ENCODE measurements around the gene RAB35. TPM values are rescaled to one million over a fixed set of nuclear protein-coding genes. Genes with fewer than 3 reads are reported as not detected.

RAB35 gene
- total RNA-seq, 1 donor from 2014 or later = 47.1 TPM

- no peak for DNase-seq (ENCODE audit: extremely low read depth, low read depth, low spot score)
Measured at GRCh38 chr12:120109570-120110267, 6.8 kb downstream of the RAB35 start.

GRCh38 chr12:120106151-120106550, 10.4 kb downstream of the RAB35 start:
- no peak for DNase-seq (ENCODE audit: extremely low read depth, low read depth, low spot score)

DNA sequence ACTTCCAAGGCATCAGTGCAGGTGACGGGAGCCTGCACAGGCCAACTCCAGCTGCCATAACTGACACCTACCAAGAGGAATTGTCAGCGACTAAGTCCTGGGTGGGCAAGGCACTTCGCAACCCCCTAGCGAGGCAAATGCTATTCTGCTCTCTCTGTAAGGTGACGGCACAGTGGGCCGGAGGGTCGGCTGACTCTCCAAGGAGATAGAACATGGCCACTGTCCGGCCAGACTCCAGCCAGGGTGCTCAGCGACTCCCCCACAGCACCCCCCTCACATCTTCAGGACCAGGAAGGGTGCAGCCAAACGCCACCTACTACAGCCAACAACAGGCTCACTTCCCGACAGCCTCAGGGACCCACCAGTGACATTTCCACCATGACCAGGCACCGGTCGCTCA, 13.2 kb downstream of the RAB35 start:
- DNase-seq (ENCODE audit: extremely low read depth, low read depth, low spot score) = no peak

- DNase-seq (ENCODE audit: extremely low read depth, low read depth, low spot score) = no peak
Measured at GRCh38 chr12:120103044-120103338, 13.6 kb downstream of the RAB35 start.

DNA sequence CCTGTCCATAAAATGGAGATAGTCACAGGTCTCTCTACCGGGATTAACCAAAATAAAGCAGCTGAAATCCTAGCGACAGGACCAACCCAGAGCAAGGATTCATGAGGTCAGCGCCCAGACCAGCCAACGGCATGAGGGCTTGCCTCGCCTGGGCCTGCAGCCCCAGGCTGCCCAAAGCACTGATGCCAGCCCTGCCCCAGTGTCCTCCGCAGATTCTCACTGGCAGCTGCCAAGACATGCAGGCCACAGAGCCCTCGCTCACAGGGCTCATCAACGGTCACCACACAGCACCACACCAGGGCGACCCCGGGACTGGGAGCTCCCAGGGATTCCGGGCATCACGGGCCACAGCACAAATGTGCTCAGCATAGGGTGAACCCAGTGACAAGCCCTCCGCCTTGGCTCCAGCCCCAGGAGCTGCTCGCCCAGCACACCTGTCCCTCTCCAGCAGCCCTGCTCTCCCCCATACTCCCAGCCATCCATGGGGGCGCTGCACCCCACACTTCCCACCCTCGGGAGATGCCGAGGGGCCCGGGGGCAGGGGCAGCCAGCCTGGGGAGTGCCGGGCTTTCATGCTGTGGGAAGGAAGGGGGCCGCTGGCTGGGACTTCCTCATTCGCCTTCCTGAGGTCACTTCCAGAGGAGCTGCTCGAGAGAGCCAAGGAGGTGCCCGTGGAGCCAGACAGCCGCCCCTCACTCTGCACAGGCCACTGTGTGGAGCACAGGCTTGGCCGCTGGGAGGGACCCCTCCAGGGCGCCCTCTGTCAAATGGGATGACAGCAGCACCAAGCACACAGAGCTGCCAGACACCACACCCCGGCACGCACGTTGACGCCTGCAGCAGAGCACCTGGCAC, 14.1 kb downstream of the RAB35 start:
- DNase-seq (ENCODE audit: extremely low read depth, low read depth, low spot score) = no peak

DNA sequence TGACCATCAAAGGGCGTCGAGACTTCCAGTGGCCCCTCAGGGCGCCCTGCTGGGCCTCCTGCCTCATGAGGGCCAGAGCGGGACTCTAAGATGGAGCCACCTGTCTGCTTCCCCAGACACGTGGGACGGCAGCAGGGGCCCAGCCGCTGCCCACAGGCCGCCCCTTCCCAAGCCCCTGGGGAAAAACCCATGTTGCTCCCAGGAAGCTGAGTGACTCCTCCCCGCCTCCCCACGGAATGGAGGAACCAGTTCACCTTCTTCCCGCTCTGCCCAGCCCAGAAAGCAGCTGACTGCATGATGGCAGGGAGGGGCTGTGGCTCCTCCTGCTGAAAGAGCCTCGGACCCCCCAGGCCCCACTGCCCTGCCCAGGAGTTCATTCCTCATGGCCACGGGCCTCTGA, 14.9 kb downstream of the RAB35 start:
- no peak for DNase-seq (ENCODE audit: extremely low read depth, low read depth, low spot score)

- DNase-seq (ENCODE audit: extremely low read depth, low read depth, low spot score) = no peak
Measured at GRCh38 chr12:120101182-120101581, 15.4 kb downstream of the RAB35 start.

DNA sequence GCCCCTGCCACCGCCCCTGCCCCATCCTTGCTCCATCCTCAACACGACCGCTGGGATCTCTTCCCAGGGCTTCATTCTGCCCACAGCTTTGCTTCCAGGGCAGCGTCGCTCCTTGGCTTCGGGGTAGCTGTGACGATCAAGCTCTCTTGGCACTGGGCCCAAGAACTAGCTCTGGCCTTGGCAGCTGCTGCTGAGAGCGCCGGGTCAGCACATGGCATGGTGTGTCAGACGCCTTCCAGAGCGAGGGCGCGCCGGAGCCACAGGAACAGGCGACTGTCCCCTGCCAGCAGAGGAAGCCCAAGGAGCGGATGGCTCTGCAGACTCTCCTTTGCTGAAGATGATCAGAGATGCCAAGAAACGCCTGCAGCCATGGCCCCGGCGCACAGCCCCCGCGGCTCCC, 15.9 kb downstream of the RAB35 start:
- no peak for DNase-seq (ENCODE audit: extremely low read depth, low read depth, low spot score)

DNA sequence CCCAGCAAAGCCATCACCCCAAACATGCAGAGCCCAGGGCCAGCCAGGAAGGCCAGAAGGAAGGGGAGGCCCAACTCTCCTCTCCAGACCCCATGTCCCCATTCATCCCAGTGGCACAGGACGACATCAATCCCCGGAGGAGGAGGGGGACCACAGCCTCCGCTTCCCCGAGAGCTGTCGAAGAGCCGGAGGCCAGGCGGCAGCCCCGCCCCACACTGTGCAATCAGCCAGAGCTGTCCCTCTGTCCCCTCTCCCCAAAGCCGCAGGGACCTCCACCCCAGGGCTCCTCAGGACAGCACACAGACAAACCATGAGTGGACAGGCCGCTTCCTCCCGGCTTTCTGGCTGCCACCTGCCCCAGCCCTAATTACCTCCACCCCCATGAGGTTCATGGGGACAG, 16.8 kb downstream of the RAB35 start:
- DNase-seq (ENCODE audit: extremely low read depth, low read depth, low spot score) = no peak

GRCh38 chr12:120098756-120099470, 17.6 kb downstream of the RAB35 start:
- no peak for DNase-seq (ENCODE audit: extremely low read depth, low read depth, low spot score)

DNA sequence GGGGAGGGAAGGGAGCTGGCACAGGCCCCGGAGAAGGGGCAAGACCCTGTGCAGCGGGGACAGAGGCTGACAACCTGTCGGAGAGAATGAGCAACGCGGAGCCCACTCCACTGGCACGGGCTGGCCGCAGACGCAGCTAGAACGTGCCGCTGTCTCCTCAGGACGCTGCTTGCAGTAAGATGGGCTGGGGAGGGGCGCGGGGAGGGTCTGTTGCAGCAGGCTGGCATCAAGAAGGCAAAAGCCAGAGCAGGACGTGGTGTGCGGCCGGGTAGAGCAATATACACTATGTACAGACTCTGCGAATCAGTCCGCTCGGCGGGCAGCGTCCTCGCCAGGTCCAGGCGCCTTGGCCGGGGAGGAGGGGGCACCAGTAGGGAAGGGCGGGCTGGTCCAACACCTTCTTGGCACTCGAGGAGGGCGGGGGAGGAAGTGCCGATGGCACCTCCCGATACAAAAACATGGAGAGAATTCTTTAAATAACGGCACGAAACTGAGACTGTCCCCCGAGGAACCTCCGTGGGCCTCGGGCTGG, 19.8 kb downstream of the RAB35 start:
- DNase-seq (ENCODE audit: extremely low read depth, low read depth, low spot score) = no peak

GRCh38 chr12:120095736-120096135, 20.8 kb downstream of the RAB35 start:
- DNase-seq (ENCODE audit: extremely low read depth, low read depth, low spot score) = no peak

- no peak for DNase-seq (ENCODE audit: extremely low read depth, low read depth, low spot score)
Measured at GRCh38 chr12:120095331-120095730, 21.2 kb downstream of the RAB35 start.

GRCh38 chr12:120094485-120094884, 22.1 kb downstream of the RAB35 start:
- DNase-seq (ENCODE audit: extremely low read depth, low read depth, low spot score) = no peak

DNA sequence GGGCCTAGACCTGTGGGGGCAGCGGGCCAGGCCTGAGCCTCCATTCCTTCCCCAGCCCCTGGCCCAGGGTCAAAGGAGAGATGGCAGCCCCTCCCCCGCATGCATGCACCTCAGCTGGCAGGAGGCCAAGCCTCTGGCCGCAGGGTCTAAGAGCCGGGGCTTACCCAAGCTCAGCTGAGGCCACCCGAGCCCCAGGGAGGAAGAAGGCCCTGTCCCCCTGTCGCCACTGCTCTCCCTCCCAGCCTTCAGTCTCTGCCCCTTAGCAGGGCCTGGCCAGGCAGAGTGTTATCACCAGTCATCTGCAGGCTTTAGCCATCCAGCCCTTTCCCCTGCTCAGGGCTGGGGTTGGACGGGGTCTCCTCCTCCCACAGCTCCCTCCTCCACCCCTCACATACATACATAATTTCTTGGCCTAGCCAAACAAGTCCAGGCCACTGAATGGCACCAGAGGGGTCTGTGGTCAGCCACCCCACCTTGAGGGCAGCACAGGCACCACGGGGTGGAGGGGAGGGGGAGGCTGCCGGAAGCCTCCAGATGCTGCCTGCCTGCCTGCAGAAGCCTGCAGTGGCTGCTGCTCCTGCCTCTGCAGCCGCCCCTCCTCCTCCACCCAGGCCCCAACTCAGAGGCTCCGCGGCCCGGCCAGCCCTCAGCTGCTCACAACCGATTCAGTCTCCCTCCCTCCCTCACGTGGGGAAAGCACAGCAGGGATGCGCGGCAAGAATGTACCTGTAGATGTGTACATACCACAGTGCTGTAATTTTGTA, 22.8 kb downstream of the RAB35 start:
- no peak for DNase-seq (ENCODE audit: extremely low read depth, low read depth, low spot score)

DNA sequence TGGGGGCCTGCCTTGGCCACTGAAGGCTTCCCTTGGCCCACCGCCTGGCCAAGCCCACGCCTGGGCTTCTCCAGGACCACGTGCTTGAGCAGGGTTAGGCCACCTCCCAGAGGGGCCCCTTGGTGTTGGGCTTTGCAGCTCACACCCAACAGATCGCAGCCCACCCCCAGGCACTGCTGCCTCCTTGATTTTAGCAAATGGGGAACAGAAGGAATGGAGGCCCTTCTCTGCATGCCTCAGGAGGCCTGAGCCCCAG, 23.3 kb downstream of the RAB35 start:
- no peak for DNase-seq (ENCODE audit: extremely low read depth, low read depth, low spot score)

DNA sequence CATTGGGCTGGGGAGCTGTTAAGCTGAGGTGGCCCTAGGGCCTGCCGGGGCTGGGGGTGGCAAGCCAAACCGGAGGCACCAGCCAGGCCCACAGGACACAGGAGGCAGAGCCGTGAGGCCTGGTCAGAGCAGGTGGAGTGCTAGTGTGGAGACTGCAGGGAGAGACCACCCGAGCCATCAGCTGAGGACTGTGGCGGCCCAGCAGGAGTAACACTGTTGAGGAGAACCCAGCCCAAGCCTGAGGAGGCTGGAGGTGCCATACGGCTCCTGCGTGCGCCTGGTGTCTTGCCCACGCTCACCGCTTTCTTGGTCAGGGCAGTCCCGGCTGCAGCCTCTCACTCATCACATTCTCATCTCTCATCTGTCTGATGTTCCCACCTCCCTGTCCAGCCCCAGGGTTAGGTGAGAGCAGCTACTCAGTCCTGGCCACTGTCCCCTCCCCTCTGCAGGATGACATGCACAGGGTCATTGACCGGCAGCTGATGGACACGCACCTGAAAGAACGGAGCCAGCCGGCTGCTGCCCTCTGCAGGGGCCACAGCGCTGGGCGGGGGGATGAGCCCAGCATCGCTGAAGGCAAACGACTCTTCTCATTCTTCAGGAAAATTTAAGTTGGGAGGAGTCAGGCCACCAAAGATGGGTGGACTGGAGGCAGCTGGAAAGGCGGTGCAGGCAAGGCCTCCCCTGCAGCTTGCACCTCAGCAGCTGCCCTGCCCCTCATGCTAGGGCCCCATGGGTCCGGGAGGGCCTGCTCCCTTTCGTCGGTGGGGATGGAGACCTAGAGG, 23.8 kb downstream of the RAB35 start:
- no peak for DNase-seq (ENCODE audit: extremely low read depth, low read depth, low spot score)

DNA sequence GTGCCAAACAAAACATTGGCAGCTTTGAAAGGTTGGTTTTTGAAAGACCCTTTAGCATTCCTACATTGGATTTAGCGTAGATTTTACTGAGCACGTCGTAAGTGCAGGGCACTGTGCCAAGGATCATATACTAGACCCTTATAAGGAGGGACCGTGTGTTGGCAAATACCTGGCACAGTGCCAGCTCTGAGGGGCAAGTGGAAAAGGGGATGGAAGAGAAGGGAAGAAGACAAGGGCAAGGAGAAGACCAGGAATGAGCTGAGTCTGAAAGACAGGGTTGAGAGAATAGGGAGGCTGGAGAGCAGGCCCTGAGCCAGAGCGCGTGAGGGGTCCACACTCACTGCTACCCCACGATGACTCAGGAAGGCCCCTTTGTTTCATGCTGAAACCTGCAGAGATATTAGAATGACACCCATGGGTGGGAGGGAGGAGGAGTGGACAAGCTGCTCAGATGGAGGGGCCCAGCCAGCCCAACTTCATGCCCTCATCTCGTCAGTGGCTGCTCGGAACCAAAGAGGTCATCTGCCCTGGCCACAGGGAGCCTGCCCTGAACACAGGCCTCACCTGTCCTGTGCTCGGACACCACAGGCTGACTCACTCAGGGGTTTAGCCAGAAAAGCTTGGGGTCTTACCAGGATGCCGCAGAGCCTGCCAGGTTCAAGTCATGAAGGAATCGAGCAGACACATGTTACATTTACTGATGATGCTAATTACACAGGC, 25.0 kb downstream of the RAB35 start:
- DNase-seq (ENCODE audit: extremely low read depth, low read depth, low spot score) = no peak

DNA sequence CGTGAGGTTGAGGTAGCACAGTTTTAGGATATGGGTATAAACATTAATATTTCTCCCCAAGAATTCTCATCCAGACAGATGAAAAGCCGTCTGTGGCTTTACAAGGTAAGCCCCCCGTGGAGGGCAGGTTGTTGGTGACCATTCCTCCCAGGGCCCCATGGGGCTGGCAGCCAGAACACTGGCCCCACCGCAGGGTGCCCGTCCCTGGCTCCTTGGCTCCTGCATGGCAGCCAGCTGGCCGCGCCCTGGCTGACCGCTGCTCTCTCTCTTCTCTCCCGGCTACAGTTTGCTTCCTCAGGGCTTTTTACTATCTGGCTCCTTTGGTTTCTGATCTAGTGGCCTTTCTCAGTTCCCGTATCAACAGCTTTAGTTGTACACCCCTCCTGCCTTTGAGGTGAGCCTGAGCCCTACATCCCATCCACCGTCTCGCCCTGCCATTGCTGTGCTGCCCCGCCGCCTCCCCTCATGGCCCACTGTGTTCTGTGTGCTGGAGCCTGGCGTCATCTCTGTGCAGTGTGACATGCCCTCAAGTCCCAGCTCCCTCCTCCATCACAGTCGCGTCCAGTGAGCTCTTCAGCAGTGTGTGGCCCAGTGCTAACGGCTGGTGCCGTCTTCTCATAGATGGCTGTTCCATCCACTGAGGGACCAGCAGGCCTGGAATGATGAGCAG, 25.8 kb downstream of the RAB35 start:
- DNase-seq (ENCODE audit: extremely low read depth, low read depth, low spot score) = no peak
